ENCODE results near the gene MKNK1.
A peak's percentile ranks its signal among the peaks of the same experiment; 100 is the strongest.

The MKNK1 gene

GRCh38 chr1:46619656-46620258, 15.7 kb upstream of the MKNK1 start:
- FAIRE-seq (no peak), DNase-seq (ENCODE audit: low spot score) (no peak)

- FAIRE-seq (no peak), DNase-seq (ENCODE audit: low spot score) (no peak)
Observed at GRCh38 chr1:46618754-46619415, 14.8 kb upstream of the MKNK1 start.

GRCh38 chr1:46617833-46618232, 13.8 kb upstream of the MKNK1 start:
- FAIRE-seq, result no peak
- no peak for DNase-seq (ENCODE audit: low spot score)

- no peak for FAIRE-seq
- no peak for DNase-seq (ENCODE audit: low spot score)
Observed at GRCh38 chr1:46617108-46617800, 13.2 kb upstream of the MKNK1 start.

GRCh38 chr1:46616277-46617107, 12.4 kb upstream of the MKNK1 start, which contains the start of gene MOB3C:
MOB3C (minus strand) TSS chr1:46616811; CDS start chr1:46613321, 3,490 bp downstream.
- DNase-seq (ENCODE audit: low spot score) (peak; percentile 58), FAIRE-seq (no peak)

- DNase-seq (ENCODE audit: low spot score), result no peak
- FAIRE-seq, result no peak
Observed at GRCh38 chr1:46615735-46616134, 11.7 kb upstream of the MKNK1 start.

- FAIRE-seq (no peak), DNase-seq (ENCODE audit: low spot score) (no peak)
Observed at GRCh38 chr1:46615088-46615487, 11.0 kb upstream of the MKNK1 start.

GRCh38 chr1:46614604-46614984, 10.5 kb upstream of the MKNK1 start:
- no peak for DNase-seq (ENCODE audit: low spot score)
- no peak for FAIRE-seq

GRCh38 chr1:46613661-46614603, 9.9 kb upstream of the MKNK1 start:
- DNase-seq (ENCODE audit: low spot score), result no peak
- no peak for FAIRE-seq

- FAIRE-seq (no peak), DNase-seq (ENCODE audit: low spot score) (no peak)
Observed at GRCh38 chr1:46612937-46613660, 9.0 kb upstream of the MKNK1 start.

- DNase-seq (ENCODE audit: low spot score) (peak; percentile 83), FAIRE-seq (peak; percentile 76)
Observed at GRCh38 chr1:46611691-46612221, 7.7 kb upstream of the MKNK1 start.

GRCh38 chr1:46607345-46608130, 3.5 kb upstream of the MKNK1 start:
- FAIRE-seq (no peak), DNase-seq (ENCODE audit: low spot score) (no peak)

- FAIRE-seq, result no peak
Observed at GRCh38 chr1:46606255-46606965, 2.3 kb upstream of the MKNK1 start.

GRCh38 chr1:46605232-46605631, 1.2 kb upstream of the MKNK1 start:
- no peak for FAIRE-seq

More at GRCh38 chr1:46606255-46606965, 2.3 kb upstream of the MKNK1 start:
- DNase-seq (ENCODE audit: low spot score), result peak; percentile 12

GRCh38 chr1:46603481-46603857, 599 bp downstream of the MKNK1 start:
- DNase-seq (ENCODE audit: low spot score) (no peak), FAIRE-seq (no peak)

More at GRCh38 chr1:46605232-46605631, 1.2 kb upstream of the MKNK1 start:
- DNase-seq (ENCODE audit: low spot score), result no peak

- DNase-seq (ENCODE audit: low spot score) (no peak), FAIRE-seq (no peak)
Observed at GRCh38 chr1:46601257-46602007, 2.6 kb downstream of the MKNK1 start.

Measured in RCC 7860 (cell line).